GM18951 (cell line): ENCODE results near the gene NDUFB6.
"Not testable (repeated sequence)": the region's sequence is repeated elsewhere in the genome, so short reads cannot be mapped to it uniquely, and the experiment has no call there.

Experiments used
- POLR2A ChIP-seq: IDR thresholded peaks from 4 replicates; pipeline ENCODE4 v1.6.1; 2011; ENCODE audit warnings: mild to moderate bottlenecking; ENCODE audit not compliant: insufficient read length, insufficient read depth; ENCODE audit errors: extremely low read depth
- in situ Hi-C: fragments of 300-500 bp; cut with MboI; formaldehyde crosslinking; loops from one replicate; pipeline ENCODE4 v1.12.0; 2022; ENCODE audit warnings: low sequenced_read_pairs, mixed read lengths, inconsistent platforms; ENCODE audit not compliant: unreplicated experiment

Gene NDUFB6

DNA sequence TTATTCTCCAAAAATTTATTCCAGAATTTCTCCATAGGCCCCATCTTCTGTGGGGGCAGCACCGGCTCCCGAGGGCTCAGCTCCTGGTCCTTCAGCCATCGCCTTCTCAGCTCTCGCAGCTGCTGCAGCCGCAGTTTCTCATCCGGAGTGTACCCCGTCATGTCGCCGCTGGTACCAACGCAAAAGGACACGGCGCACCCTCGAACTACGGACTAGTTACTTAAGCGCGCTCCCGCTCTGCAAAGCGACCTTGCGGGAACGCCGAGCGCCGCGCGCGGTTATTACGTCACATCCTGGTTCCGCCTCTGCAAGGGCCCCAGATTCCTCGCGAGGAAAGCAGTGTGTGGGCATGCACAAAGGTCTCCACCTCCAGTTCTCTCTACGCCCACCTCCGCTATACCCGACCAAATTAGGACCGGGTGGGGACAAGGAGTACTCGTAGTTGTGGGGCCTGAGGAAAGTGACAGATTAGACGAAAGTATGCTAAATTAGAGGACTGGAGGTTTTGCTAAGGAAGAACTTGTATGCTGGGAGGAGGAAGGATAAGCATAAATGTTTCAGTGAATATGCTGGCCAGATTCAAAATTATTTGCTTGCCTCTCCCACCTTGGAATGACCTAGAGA, at the start of gene NDUFB6:
Gene NDUFB6, minus strand, starts transcription at position 260 of the 624 bp plus-strand sequence. Its CDS starts 99 bp downstream, at position 161.
- peak; percentile 83 for TF ChIP-seq POLR2A

GRCh38 chr9:32618261-32618660, 45.3 kb upstream of the NDUFB6 start:
- in situ Hi-C loops, result no loop called here

More for the DNA sequence above, at the start of gene NDUFB6:
- in situ Hi-C loops, result no loop called here

GRCh38 chr9:32606811-32607210, 33.9 kb upstream of the NDUFB6 start:
- no peak for TF ChIP-seq POLR2A
- in situ Hi-C loops, result no loop called here

More at GRCh38 chr9:32618261-32618660, 45.3 kb upstream of the NDUFB6 start:
- no peak for TF ChIP-seq POLR2A

DNA sequence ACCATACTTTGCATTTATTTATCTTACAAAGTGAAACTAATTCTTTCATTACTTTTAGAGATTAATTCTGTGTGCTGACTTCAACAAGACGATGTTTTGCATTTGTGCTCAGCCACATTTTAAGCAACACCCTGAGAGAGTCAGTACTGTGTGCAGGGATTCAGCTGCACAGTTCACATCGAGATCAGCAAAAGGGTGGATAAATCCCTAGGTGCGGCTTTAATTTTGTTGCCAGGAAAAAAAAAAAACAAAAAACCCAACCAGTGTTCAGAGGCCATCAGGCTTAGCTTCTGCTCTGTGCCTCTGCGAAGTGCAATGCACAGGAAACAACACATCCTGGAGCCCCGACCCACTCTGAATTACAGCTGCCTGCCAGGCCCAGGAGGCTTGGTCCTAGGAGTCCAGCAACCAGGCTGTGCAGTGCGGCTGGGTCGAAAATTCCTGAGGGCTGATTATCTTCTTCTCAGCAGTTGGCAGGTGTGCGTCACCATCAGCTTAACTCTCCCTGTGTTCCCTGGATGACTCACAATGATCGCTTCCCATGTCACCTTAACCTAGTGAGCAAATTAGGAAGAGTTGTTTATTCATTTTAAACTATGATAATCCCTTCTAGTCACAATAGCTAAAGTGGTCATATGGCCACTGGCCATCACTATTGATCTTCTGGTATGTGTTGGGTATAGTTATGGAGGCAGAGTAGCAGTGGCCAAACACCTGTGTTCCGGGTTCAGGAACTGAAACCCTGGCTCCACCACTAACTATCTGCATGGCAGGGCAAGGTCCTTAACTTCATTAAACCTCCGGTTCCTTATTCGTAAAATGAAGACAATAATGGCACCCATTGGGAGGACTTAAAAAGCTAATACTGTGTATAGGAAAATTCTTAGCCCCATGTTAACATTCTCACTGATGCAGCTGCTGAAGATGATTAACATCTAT, 31.2 kb upstream of the NDUFB6 start:
- in situ Hi-C loops, result no loop called here
- no peak for TF ChIP-seq POLR2A

DNA sequence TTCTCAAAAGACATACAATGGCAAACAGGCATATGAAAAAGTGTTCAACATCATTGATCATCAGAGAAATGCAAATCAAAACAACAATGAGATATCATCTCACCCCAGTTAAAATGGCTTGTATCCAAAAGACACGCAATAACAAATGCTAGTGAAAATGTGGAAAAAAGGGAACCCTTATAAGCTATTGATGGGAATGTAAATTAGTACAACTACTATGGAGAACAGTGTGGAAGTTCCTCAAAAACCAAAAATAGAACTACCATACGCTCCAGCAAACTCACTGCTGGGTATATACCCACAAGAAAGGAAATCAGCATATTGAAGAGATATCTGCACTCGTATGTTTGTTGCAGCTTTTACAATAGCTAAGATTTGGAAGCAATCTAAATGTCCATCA, 26.1 kb upstream of the NDUFB6 start:
- in situ Hi-C loops, result not testable (repeated sequence)

DNA sequence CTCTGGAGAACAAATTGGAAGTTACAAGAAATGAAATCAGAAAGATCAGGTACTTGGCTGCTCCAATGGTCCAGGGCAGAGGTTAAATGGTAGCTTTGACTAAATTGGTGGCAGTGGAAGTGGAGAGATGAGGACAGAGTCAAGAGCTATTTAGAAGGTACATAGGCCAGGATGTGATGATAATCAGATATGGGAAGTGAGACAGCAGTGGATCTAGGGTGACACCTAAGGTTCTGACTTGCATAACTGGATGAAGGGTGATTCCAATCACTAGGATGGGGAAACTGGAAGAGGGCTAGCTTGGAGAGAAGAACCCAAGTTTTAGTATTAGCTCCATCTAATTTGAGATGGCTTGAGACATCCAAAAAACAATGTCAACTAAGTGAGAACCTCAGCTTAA, 24.0 kb upstream of the NDUFB6 start:
- no peak for TF ChIP-seq POLR2A
- in situ Hi-C loops, result no loop called here

GRCh38 chr9:32596096-32596865, 23.3 kb upstream of the NDUFB6 start:
- no peak for TF ChIP-seq POLR2A
- in situ Hi-C loops, result no loop called here

DNA sequence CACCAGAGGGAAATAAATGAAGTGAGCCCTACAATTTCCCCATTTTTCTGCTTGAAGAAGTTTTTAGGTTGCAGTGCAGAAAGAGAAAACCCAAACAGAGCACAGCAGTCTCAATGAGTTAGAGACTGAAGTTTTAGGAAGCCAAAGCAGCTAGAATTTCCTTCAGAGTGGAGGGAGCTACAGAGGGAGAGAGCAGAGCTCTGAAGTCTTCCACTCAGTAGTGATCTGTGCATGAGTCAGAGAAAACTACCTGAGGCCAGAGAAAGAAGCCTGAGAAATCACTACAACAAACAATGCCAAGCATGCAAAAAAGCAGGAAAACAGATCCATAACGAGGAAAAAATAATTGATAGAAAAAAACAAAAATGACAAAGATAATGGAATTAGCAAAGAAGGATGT, 17.9 kb upstream of the NDUFB6 start:
- TF ChIP-seq POLR2A, result no peak
- in situ Hi-C loops, result no loop called here

DNA sequence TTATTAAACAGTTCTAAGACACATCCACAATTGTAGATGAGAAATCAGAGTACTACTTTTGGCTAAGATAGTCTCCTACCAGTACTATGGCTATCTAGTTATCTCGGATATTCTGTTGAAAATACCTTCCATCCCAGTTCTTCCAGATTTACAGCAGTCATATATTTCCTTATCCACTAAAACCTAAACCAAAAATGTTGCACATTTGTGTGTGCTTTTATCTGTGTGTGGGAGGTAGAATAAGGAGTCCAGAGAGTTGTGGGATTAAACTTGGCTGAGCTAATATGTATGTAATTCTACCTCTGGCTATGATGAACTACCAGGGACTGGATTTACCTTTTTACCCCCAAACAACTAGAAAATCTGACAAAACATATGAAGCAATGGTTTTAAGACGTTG, 17.5 kb upstream of the NDUFB6 start:
- in situ Hi-C loops, result no loop called here
- no peak for TF ChIP-seq POLR2A

GRCh38 chr9:32589083-32589723, 16.2 kb upstream of the NDUFB6 start:
- in situ Hi-C loops, result no loop called here
- TF ChIP-seq POLR2A, result no peak

DNA sequence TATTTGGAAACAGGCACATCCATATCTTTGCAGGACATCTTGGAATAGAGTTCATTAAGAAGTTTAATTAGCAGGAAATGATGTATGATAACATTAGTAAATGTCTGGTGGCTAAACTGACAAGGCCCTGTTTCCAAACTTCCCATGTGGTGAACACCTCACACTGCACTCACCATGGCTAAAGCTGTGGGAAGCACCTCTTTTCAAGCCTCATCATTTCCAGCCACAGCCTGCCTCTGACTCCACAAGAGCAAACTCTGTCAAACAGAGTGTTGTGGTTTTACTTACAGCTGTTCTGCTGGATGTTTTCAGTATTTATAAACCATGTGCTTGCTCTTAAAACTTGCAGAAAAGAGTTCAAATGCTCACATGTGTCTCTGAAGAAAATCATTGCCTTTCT, 14.9 kb upstream of the NDUFB6 start:
- TF ChIP-seq POLR2A, result no peak
- in situ Hi-C loops, result no loop called here

DNA sequence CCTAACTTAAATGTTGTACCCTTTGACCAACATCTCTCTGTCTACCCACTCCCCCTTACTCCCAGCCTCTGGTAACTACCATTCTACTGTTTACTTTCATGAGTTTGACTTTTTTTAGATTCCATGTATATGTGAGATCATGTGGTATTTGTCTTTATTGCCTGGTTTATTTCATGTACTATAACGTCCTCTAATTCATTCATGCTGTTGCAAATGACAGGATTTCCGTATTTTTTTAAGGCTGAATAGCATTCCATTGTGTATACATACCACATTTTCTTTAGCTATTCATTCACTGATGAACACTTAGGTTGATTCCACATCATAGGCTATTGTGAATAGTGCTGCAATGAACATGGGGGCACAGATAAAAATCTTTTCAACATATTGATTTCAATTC, 11.8 kb upstream of the NDUFB6 start:
- in situ Hi-C loops, result no loop called here
- TF ChIP-seq POLR2A, result no peak

GRCh38 chr9:32581512-32582143, 8.7 kb upstream of the NDUFB6 start:
- no peak for TF ChIP-seq POLR2A
- in situ Hi-C loops, result no loop called here
